HG03039 (cell line): ENCODE data around the gene CALN1.
"Not testable (repeated sequence)": the region's sequence is repeated elsewhere in the genome, so short reads cannot be mapped to it uniquely, and the experiment has no call there.

Source experiments
- ATAC-seq: cut with Tn5 transposase; IDR thresholded peaks from one replicate; pipeline ENCODE4 v1.9.1; 2021; ENCODE audit warnings: mild to moderate bottlenecking, moderate library complexity; ENCODE audit not compliant: unreplicated experiment

CALN1 gene

GRCh38 chr7:72412121-72412618, at the start of gene CALN1:
Gene CALN1 (minus strand): TSS chr7:72412338.
- ATAC-seq: not testable (repeated sequence)

- ATAC-seq: no peak
These were observed 41.3 kb upstream of the CALN1 start for GRCh38 chr7:72453471-72453870.

DNA sequence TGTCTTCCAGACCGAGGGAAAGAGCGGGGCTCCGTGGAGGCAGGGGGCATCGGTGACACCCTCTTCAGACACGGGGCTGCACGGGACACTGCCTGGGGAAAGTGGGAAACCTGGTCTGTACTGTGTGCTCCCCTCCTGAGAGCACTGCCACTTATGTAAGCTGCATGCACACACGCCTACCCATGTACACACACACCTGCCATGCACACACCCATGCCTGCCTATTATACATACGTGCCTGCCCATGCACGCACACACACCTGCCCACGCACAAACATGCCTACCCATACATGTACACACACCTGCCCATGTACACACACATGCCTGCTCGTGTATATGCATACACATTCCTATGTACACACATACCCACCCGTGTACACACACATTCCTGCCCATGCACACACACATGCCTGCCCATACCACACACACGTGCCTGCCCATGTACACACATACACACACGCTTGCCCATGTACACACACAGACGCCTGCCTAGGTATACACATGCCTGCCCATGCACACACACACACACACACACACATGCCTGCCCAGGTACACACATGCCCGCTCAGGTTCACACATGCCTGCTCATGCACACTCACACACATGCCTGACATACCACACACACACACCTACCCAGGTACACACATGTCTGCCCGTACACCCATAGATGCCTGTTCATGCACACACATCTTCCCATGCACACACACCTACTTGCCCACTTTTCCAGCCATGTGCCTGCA, 35.5 kb upstream of the CALN1 start:
- ATAC-seq: no peak

DNA sequence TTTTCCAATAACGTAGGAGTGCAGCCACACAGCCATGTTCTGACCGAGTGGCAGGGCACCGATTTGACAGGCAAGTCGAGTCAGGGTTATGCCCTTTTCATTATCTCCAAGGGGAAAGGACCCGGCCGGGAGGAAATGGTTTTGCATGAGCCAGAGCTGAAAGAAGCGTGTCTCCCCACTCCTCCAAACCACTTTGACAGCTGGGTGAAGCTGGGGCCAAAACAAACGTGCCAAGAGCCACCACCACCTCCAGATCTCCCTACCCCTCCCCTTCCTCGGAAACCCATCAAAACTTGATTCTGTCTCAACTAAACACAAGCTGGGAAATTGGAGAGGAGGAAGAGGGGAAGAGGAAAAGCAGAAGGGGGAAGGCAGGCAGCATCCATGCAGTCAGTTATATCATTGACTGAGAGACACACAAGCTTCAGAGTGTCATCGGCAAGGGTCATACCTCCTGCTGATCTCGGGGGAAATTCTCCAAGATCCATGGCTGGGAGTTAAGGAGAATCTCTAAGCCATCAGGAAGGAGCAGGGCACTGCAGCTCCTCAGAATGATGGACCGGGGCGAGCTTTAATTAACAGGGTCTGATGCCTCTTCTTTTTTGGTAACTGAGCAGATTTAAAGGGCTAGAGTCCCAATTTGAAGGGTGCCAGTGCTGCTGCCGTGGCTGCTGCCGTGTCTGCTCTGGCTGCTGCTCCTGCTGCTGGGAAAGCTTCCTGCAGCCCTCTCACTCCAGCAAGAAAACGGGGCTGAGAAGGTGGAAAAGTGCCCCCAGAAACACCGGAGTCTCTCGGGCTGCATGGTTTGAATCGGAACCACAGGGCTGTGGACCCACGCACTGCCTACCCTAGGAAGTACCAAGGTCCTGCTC, 34.7 kb upstream of the CALN1 start:
- no peak for ATAC-seq

DNA sequence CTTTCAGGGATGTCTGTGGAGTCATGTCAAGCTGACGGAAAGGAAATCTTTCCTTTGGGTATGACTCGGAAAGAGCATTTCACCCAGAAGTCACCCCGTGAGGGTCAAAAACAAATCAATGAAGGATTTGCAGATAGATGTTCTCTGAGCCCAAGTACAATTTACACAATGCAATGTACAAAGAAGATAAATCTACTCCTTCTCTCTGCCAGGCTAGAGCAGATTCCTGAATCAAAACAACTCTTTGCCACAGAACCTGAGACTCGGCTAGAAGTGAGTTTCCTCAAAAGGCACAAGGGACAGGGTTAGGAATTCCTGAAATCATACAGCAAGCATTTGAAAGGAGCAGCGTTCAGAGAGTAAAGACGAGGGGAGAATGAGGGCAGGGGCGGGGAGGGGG, 34.0 kb upstream of the CALN1 start:
- no peak for ATAC-seq

DNA sequence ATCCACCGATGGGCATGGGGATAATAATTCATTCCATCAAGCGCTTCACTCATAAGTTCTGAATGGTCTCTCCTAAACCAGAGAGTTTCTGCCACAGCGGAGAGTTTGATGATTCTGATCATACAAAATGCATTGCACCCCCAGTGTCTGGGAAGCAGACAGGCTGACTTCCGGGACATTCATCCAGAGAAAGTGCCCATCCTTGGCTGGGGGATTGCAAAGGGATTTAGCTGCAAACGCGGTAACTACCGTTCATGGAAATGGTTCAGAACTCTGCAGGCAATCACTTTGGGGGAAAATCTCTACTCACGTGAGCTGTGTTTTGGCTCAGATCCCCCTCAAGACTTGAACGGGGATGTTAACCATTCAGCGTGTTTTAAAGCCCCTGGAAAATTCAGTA, 33.4 kb upstream of the CALN1 start:
- ATAC-seq: no peak

DNA sequence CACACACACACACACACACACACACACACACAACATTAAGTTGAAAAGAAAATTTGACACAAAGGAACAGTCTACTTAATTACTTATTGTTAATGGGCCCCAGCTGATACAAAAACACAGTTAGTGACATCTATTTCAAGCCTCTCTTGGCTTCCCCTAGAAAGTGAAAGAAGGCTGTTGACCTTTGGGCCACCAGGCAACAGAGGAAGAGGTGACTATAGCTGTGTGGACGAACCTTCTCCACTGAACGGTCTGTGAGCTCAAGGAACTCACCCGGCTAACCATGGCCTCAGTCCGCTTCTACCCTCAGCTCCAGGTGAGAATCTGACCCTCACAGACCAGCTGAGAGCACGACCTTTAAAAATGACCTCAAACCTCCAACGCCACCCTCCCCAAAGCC, 32.9 kb upstream of the CALN1 start:
- ATAC-seq: no peak

DNA sequence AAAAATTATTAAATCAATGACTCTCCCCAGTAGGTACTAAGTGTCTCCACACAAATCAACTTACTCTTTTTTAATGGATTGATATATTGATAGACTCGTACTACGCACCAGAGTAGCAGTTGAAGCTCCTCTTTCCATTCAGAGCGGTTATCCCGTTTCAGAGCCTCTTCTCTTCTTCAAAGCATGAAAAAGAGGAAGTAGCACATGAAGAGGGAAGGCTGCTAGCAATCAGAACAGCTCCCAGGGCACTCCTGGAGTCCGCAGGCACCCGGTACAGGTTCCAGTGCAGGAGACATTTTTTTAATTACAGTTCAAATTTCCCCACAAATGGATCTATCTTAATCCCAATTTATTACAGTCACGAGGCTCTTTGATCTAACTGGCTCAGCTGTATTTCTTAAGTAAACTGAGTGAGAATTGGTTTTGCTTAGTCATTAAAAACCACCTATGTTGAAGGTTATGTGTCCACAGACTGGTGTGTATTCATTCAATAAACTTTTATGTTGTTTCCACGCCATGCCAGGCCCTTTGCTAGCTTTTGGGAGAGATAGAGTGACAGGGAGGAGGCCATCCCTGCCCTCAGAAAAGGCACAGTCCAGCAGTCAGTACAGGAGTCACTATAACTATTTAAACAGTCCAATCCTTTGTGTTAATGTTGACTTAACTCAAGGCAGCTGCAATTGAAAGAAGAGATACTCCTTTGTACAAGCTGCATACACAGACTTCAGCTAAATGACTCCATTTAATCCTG, 32.1 kb upstream of the CALN1 start:
- no peak for ATAC-seq

- ATAC-seq: no peak
These were observed 29.7 kb upstream of the CALN1 start for GRCh38 chr7:72441791-72442190.

GRCh38 chr7:72438491-72438890, 26.4 kb upstream of the CALN1 start:
- no peak for ATAC-seq

DNA sequence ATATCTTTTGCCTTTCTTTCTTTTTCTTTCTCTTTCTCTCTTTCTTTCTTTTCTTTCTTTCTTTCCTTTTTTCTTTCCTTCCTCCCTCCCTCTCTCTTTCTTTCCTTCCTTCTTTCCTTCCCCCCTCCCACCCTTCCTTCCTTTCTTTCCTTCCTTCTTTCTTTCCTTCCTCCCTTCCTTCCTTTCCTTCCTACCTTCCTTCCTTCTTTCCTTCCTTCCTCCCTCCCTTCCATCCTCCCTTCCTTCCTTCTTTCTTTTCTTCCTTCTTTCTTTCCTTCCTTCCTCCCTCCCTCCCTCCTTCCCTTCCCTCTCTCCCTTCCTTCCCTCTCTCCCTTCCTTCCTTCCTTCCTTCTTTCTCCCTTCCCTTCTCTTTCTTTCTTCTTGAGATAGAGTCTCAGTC, 25.5 kb upstream of the CALN1 start:
- ATAC-seq: no peak

DNA sequence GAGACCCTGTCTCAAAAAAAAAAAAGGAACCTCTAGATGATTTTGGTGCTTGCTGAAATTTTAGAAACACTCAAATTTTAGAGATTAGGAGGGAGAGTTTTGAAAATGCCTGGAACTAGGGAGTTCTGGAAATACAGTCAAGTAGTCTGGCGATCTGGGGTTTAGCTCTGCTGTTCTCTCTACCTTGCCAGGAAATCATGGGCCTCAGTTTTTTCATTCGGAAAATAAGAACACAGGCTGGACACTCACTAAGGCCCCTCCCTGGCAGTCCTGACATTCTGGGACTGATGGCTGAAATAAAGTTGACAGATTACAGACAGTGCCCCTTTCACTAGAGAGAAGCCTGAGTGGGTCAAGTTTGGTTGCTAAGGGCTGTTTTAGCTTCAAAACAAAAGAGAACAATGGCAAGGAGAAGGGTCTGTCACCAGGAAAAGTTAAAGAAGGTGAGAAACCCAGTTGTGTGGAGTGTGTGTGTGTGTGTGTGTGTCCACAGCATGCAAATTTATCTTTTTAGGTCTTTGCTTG, 25.0 kb upstream of the CALN1 start:
- no peak for ATAC-seq

DNA sequence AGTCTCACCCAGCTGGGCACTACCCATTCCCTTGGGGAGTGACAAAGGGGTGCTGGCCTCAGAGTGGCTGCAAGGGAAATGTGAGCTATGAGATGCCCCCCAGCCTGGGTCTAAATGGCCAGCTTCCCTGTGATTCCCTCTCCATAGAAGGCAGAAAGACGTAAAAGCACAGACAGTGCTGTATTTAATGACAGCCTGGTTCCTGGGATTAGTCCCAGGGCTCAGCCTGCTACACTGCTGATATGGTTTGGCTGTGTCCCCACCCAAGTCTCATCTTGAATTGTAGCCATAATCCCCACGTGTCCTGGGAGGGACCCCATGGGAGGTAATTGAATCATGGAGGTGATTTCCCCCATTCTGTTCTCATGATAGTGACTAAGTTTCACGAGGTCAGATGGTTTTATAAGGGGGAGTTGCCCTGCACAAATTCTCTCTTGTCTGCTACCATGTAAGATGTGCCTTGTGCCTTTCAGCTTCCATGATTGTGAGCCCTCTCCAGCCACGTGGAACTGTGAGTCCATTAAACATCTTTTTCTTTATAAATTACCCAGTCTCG, 23.9 kb upstream of the CALN1 start:
- no peak for ATAC-seq

GRCh38 chr7:72435366-72435765, 23.2 kb upstream of the CALN1 start:
- no peak for ATAC-seq

- ATAC-seq: no peak
These were observed 18.4 kb upstream of the CALN1 start for GRCh38 chr7:72430531-72430930.

- ATAC-seq: no peak
These were observed 17.2 kb upstream of the CALN1 start for GRCh38 chr7:72429316-72429715.

GRCh38 chr7:72416846-72417245, 4.7 kb upstream of the CALN1 start:
- ATAC-seq: no peak

DNA sequence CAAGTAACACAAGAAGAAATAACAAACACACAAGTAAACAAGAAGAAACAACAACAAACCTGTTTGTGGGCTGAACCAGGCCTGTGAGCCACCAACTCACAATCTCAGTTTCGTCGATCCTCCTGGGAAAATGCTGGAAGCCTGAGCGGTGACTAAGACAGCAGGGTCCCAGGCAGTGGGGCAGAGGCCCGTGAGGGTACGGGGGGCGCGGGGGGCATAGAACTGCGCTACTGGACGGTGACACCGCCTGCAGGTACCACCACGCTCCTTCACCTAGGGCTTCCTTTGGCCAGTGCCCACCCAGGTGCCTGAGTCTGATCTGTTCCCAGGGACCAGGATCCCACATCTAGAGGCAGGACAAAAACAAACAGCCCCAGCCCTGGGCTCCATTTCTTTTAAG, 3.4 kb upstream of the CALN1 start:
- ATAC-seq: no peak

DNA sequence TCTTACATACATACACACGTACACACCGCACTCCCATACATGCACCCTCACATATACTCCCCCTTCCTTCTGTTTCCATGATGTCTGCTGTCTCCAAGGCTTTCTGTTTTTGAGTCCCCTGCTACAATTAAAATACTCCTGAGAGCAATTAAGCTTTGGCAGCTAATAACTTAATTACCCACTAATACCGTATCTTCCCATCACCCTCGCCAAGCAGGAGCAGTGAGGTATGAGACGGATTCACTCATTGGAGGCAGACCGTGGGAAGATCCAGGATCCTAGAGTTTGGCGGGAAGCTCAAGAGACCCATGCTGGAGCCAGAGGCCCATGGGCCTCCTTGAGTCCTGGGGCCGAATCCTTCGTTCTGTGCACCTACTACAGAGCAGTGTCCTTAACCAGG, 1.7 kb upstream of the CALN1 start:
- no peak for ATAC-seq

- ATAC-seq: no peak
These were observed 1.2 kb upstream of the CALN1 start for GRCh38 chr7:72413290-72413689.

- ATAC-seq: no peak
These were observed 719 bp downstream of the CALN1 start for GRCh38 chr7:72411419-72411818.
